Stimulated activated CD8-positive, alpha-beta memory T cell treated with anti-CD3 and anti-CD28 coated beads, Interleukin-4, amount 100 ng/mL, for 1 hour (primary cell): ENCODE measurements around the gene SH3TC2.
A peak's percentile ranks its signal among the peaks of the same experiment; 100 is the strongest.

Experiments
- DNase-seq, 2 donors: peaks; one replicate each; pipeline ENCODE4 v3.0.0-alpha.2; 2020; ENCODE audit warnings: low read depth in 2 of 2, low spot score in 1 of 2

SH3TC2 gene

GRCh38 chr5:148974642-148975327 is 88.1 kb downstream of the SH3TC2 start:
- no peak for DNase-seq

GRCh38 chr5:148973455-148973854 is 89.4 kb downstream of the SH3TC2 start:
- DNase-seq, result no peak

- no peak for DNase-seq
Measured at GRCh38 chr5:148972974-148973374, 89.9 kb downstream of the SH3TC2 start.

- DNase-seq, result no peak
Measured at GRCh38 chr5:148972396-148972795, 90.5 kb downstream of the SH3TC2 start.

- DNase-seq, result no peak
Measured at GRCh38 chr5:148970876-148971275, 92.0 kb downstream of the SH3TC2 start.

- DNase-seq, result no peak
Measured at GRCh38 chr5:148970228-148970627, 92.6 kb downstream of the SH3TC2 start.

GRCh38 chr5:148969291-148969690 is 93.6 kb downstream of the SH3TC2 start:
- DNase-seq, result no peak

- DNase-seq, result no peak
Measured at GRCh38 chr5:148968311-148968710, 94.6 kb downstream of the SH3TC2 start.

- DNase-seq, result no peak
Measured at GRCh38 chr5:148967783-148968182, 95.1 kb downstream of the SH3TC2 start.

GRCh38 chr5:148966938-148967337 is 95.9 kb downstream of the SH3TC2 start:
- DNase-seq, result no peak

GRCh38 chr5:148966348-148966747 is 96.5 kb downstream of the SH3TC2 start:
- no peak for DNase-seq

GRCh38 chr5:148965511-148966265 is 97.2 kb downstream of the SH3TC2 start:
- no peak for DNase-seq

- no peak for DNase-seq
Measured at GRCh38 chr5:148963664-148964063, 99.2 kb downstream of the SH3TC2 start.

- DNase-seq, result no peak
Measured at GRCh38 chr5:148962761-148963324, 100.0 kb downstream of the SH3TC2 start.

GRCh38 chr5:148962200-148962550 is 100.7 kb downstream of the SH3TC2 start:
- no peak for DNase-seq

- DNase-seq, result no peak
Measured at GRCh38 chr5:148961261-148962199, 101.3 kb downstream of the SH3TC2 start.

GRCh38 chr5:148960070-148960769 is 102.6 kb downstream of the SH3TC2 start:
- no peak for DNase-seq

- DNase-seq, result peak in 1 of 2 donors; percentile 3
Measured at GRCh38 chr5:148957591-148958202, 105.2 kb downstream of the SH3TC2 start.

GRCh38 chr5:148956477-148957385 is 106.1 kb downstream of the SH3TC2 start:
- DNase-seq, result no peak
